GM21526 (cell line): ENCODE results near the gene LASP1NB.
"Not testable (repeated sequence)": the region's sequence is repeated elsewhere in the genome, so short reads cannot be mapped to it uniquely, and the experiment has no call there.

Experiments used
- ATAC-seq: cut with Tn5 transposase; IDR thresholded peaks from one replicate; pipeline ENCODE4 v1.9.1; 2021; ENCODE audit warnings: moderate library complexity; ENCODE audit not compliant: unreplicated experiment, low FRiP score

LASP1NB gene

GRCh38 chr17:38916771-38917170 is 8.6 kb upstream of the LASP1NB start:
- ATAC-seq = no peak

GRCh38 chr17:38917259-38917658 is 8.2 kb upstream of the LASP1NB start:
- no peak for ATAC-seq

GRCh38 chr17:38918129-38918913 is 7.1 kb upstream of the LASP1NB start:
- no peak for ATAC-seq

GRCh38 chr17:38918916-38919315 is 6.5 kb upstream of the LASP1NB start:
- no peak for ATAC-seq

GRCh38 chr17:38919316-38920078 is 5.9 kb upstream of the LASP1NB start:
- ATAC-seq = no peak

GRCh38 chr17:38920374-38921291 is 4.8 kb upstream of the LASP1NB start:
- no peak for ATAC-seq

- ATAC-seq = no peak
Measured at GRCh38 chr17:38921756-38922411, 3.5 kb upstream of the LASP1NB start.

GRCh38 chr17:38922538-38923297 is 2.7 kb upstream of the LASP1NB start:
- ATAC-seq = no peak

- ATAC-seq = no peak
Measured at GRCh38 chr17:38926293-38927070, 1.1 kb downstream of the LASP1NB start.

- not testable (repeated sequence) for ATAC-seq
Measured at GRCh38 chr17:38930782-38931181, 5.4 kb downstream of the LASP1NB start.

- not testable (repeated sequence) for ATAC-seq
Measured at GRCh38 chr17:38933962-38934361, 8.5 kb downstream of the LASP1NB start.

GRCh38 chr17:38939987-38940386 is 14.6 kb downstream of the LASP1NB start:
- ATAC-seq = no peak

- ATAC-seq = no peak
Measured at GRCh38 chr17:38940404-38940803, 15.0 kb downstream of the LASP1NB start.

GRCh38 chr17:38942696-38943334 is 17.4 kb downstream of the LASP1NB start:
- no peak for ATAC-seq

GRCh38 chr17:38943607-38944006 is 18.2 kb downstream of the LASP1NB start:
- ATAC-seq = no peak

- ATAC-seq = no peak
Measured at GRCh38 chr17:38947189-38947588, 21.8 kb downstream of the LASP1NB start.

- not testable (repeated sequence) for ATAC-seq
Measured at GRCh38 chr17:38953800-38954199, 28.4 kb downstream of the LASP1NB start.

- ATAC-seq = no peak
Measured at GRCh38 chr17:38958326-38958725, 32.9 kb downstream of the LASP1NB start.
